Astrocyte of the cerebellum (primary cell): Measurements from ENCODE around the gene KCNAB1.

Experiments
- DNase-seq: peaks from one replicate; pipeline ENCODE4 v3.0.0-alpha.2; 2011; ENCODE audit warnings: low read depth
- H3K4me3 ChIP-seq: 2 replicates; pipeline ENCODE4 v1.5.1; 2011; ENCODE audit warnings: mild to moderate bottlenecking, low read depth, low read length, moderate library complexity
- CTCF ChIP-seq: IDR thresholded peaks from 2 replicates; pipeline ENCODE4 v1.5.1; 2012; ENCODE audit warnings: low read length, low read depth, moderate library complexity, mild to moderate bottlenecking; ENCODE audit errors: missing control alignments
- in situ Hi-C: cut with HindIII; loops from 2 replicates; pipeline ENCODE4 v1.10.0; 2017; ENCODE audit warnings: low sequenced_read_pairs

The KCNAB1 gene

GRCh38 chr3:156160647-156161046 is 40.3 kb downstream of the KCNAB1 start:
- H3K4me3 ChIP-seq: no peak overlapping the region
- in situ Hi-C loops: no loop called here
- no peak for DNase-seq
- no peak for TF ChIP-seq CTCF

GRCh38 chr3:156161172-156161571 is 40.8 kb downstream of the KCNAB1 start:
- no peak overlapping the region for H3K4me3 ChIP-seq
- in situ Hi-C loops: no loop called here
- TF ChIP-seq CTCF: no peak
- DNase-seq: peak; percentile 12

GRCh38 chr3:156163848-156164247 is 43.5 kb downstream of the KCNAB1 start:
- in situ Hi-C loops: no loop called here
- no peak overlapping the region for H3K4me3 ChIP-seq
- DNase-seq: no peak
- TF ChIP-seq CTCF: no peak

GRCh38 chr3:156166808-156167207 is 46.4 kb downstream of the KCNAB1 start:
- in situ Hi-C loops: no loop called here
- no peak for TF ChIP-seq CTCF
- no peak for DNase-seq
- H3K4me3 ChIP-seq: no peak overlapping the region

- no peak overlapping the region for H3K4me3 ChIP-seq
- in situ Hi-C loops: no loop called here
- no peak for DNase-seq
- TF ChIP-seq CTCF: no peak
These were observed 50.2 kb downstream of the KCNAB1 start for GRCh38 chr3:156170571-156170970.

GRCh38 chr3:156171281-156172267 is 51.2 kb downstream of the KCNAB1 start:
- no peak for DNase-seq
- no peak for TF ChIP-seq CTCF
- in situ Hi-C loops: no loop called here
- no peak overlapping the region for H3K4me3 ChIP-seq
